PC-3 (cell line): ENCODE measurements around the gene CUTA. TPM values are rescaled to one million over a fixed set of nuclear protein-coding genes. Genes with fewer than 3 reads are reported as not detected.
"Not testable (repeated sequence)": the region's sequence is repeated elsewhere in the genome, so short reads cannot be mapped to it uniquely, and the experiment has no call there.

Experiments used
- ATAC-seq: fragments of 200-7000 bp; cut with Tn5 transposase; 2 replicates; pipeline ENCODE4 v1.9.1; 2020; ENCODE audit warnings: mild to moderate bottlenecking, moderate library complexity
- BruUV-seq: library from RNA; stranded (reverse); fragments of 400-500 nt; replicated peaks from 2 replicates; lab custom pipeline; 2021; lab: Mats Ljungman, UMichigan
- CTCF ChIA-PET: fragments of 300-600 bp; sonication (Branson Sonifier 250); formaldehyde crosslinking; loops from one replicate; lab custom pipeline; 2022; ENCODE audit warnings: antibody characterized with exemption; lab: Charles Lee
- POLR2A ChIA-PET: fragments of 300-600 bp; sonication (Branson Sonifier 250); formaldehyde crosslinking; loops from one replicate; lab custom pipeline; 2022; ENCODE audit warnings: antibody characterized with exemption; ENCODE audit not compliant: unreplicated experiment; lab: Charles Lee
- DNase-seq: peaks from one replicate; pipeline ENCODE4 v3.0.0-alpha.2; 2015
- H2AFZ ChIP-seq: fragments of 300-600 bp; sonication (generic); 2 replicates; pipeline ENCODE4 v1.6.0; 2016; ENCODE audit warnings: antibody characterized with exemption, low read length
- H3F3A ChIP-seq: fragments of 300-600 bp; sonication (generic); one replicate; pipeline ENCODE4 v1.6.0; 2017; ENCODE audit warnings: antibody characterized with exemption, low read length, control low read depth, mild to moderate bottlenecking; ENCODE audit not compliant: unreplicated experiment
- H3K27ac ChIP-seq: fragments of 300-600 bp; sonication (generic); 2 replicates; pipeline ENCODE4 v1.5.1; 2016; ENCODE audit warnings: mild to moderate bottlenecking, low read length
- H3K27me3 ChIP-seq: fragments of 300-600 bp; sonication (generic); 2 replicates; pipeline ENCODE4 v1.6.1; 2016; ENCODE audit warnings: low read length, mixed read lengths
- H3K36me3 ChIP-seq: fragments of 300-600 bp; sonication (generic); 2 replicates; pipeline ENCODE4 v1.6.1; 2016; ENCODE audit warnings: low read depth, mixed run types, low read length, mixed read lengths
- H3K4me1 ChIP-seq: fragments of 300-600 bp; sonication (generic); 2 replicates; pipeline ENCODE4 v1.5.1; 2016; ENCODE audit warnings: low read length; ENCODE audit not compliant: insufficient read depth
- H3K4me2 ChIP-seq: fragments of 300-600 bp; sonication (generic); 2 replicates; pipeline ENCODE4 v1.6.0; 2016; ENCODE audit warnings: low read length
- H3K4me3 ChIP-seq: fragments of 300-600 bp; sonication (generic); 2 replicates; pipeline ENCODE4 v1.5.1; 2016; ENCODE audit warnings: mild to moderate bottlenecking, low read length, mixed read lengths
- H3K79me2 ChIP-seq: fragments of 300-600 bp; sonication (generic); 2 replicates; pipeline ENCODE4 v1.6.1; 2017; ENCODE audit warnings: low read length, mixed read lengths
- H3K9ac ChIP-seq: fragments of 300-600 bp; sonication (generic); 2 replicates; pipeline ENCODE4 v1.6.0; 2016; ENCODE audit warnings: mild to moderate bottlenecking, low read length
- H3K9me2 ChIP-seq: fragments of 300-600 bp; sonication (generic); replicated peaks from 2 replicates; pipeline ENCODE4 v1.6.1; 2016; ENCODE audit warnings: mixed run types, low read length, mixed read lengths
- H3K9me3 ChIP-seq: fragments of 300-600 bp; sonication (generic); 2 replicates; pipeline ENCODE4 v1.6.1; 2016; ENCODE audit warnings: low read length, mixed read lengths
- H4K20me1 ChIP-seq: fragments of 300-600 bp; sonication (generic); 2 replicates; pipeline ENCODE4 v1.6.1; 2016; ENCODE audit warnings: low read length, mixed read lengths
- EZH2 ChIP-seq: fragments of 300-600 bp; sonication (generic); IDR thresholded peaks from one replicate; pipeline ENCODE4 v1.6.1; 2017; ENCODE audit warnings: antibody characterized with exemption, mild to moderate bottlenecking, low read length; ENCODE audit not compliant: unreplicated experiment
- EZH2phosphoT487 ChIP-seq: fragments of 300-600 bp; sonication (generic); IDR thresholded peaks from 2 replicates; pipeline ENCODE4 v1.6.1; 2018; ENCODE audit warnings: mild to moderate bottlenecking, antibody characterized with exemption, low read length, borderline replicate concordance
- intact Hi-C: fragments of 100-400 bp; cut with micrococcal nuclease; formaldehyde crosslinking; loops from 2 replicates; pipeline ENCODE4 v1.9.0; 2023
- total RNA-seq: library from RNA; depleted of rRNA; stranded (reverse); fragments of >200 nt; gene quantifications from 2 replicates; pipeline ENCODE4 v1.2.3, GENCODE V29; 2014
- TF ChIP-seq, protein P1 (sequence below): fragments of 300-600 bp; sonication (generic); conservative IDR thresholded peaks from 2 replicates; pipeline ENCODE4 v1.5.1; 2017; ENCODE audit warnings: antibody characterized with exemption, low read depth, mild to moderate bottlenecking, low read length

Gene CUTA
- total RNA-seq, 1 experiment from 2014 or later, result 242 TPM

GRCh38 chr6:33406126-33406525, 11.8 kb downstream of the CUTA start:
- H3K27me3 ChIP-seq, result no peaks in the 10 kb centered on the region
- TF ChIP-seq EZH2phosphoT487, result no peak
- TF ChIP-seq, protein P1, sequence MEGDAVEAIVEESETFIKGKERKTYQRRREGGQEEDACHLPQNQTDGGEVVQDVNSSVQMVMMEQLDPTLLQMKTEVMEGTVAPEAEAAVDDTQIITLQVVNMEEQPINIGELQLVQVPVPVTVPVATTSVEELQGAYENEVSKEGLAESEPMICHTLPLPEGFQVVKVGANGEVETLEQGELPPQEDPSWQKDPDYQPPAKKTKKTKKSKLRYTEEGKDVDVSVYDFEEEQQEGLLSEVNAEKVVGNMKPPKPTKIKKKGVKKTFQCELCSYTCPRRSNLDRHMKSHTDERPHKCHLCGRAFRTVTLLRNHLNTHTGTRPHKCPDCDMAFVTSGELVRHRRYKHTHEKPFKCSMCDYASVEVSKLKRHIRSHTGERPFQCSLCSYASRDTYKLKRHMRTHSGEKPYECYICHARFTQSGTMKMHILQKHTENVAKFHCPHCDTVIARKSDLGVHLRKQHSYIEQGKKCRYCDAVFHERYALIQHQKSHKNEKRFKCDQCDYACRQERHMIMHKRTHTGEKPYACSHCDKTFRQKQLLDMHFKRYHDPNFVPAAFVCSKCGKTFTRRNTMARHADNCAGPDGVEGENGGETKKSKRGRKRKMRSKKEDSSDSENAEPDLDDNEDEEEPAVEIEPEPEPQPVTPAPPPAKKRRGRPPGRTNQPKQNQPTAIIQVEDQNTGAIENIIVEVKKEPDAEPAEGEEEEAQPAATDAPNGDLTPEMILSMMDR, result no peak
- TF ChIP-seq EZH2, result no peak
- H3K9ac ChIP-seq, result no peak overlapping the region
- H2AFZ ChIP-seq, result no peak overlapping the region
- no peak overlapping the region for H3K27ac ChIP-seq
- peaks cover 16% of the 10 kb centered on the region for H3F3A ChIP-seq
- H3K9me2 ChIP-seq, result no peaks in the 10 kb centered on the region
- no TSS peak for BruUV-seq
- H3K4me1 ChIP-seq, result peaks cover 9% of the 10 kb centered on the region; the same call in 1 of the 2 replicates
- peaks cover 2% of the 10 kb centered on the region for H3K79me2 ChIP-seq
- peaks cover 61% of the 10 kb centered on the region for H3K36me3 ChIP-seq
- no peak for ATAC-seq
- no peak overlapping the region for H3K4me2 ChIP-seq
- intact Hi-C loops, result loop anchor here (5.0 kb wide), 1 partner anchor 109 kb away; the partner anchor contains the start of gene RGL2
- H3K9me3 ChIP-seq, result no peaks in the 10 kb centered on the region
- ChIA-PET CTCF (no interaction called here), POLR2A (no interaction called here)
- H3K4me3 ChIP-seq, result no peak overlapping the region
- no peaks in the 10 kb centered on the region for H4K20me1 ChIP-seq
- DNase-seq, result no peak

DNA sequence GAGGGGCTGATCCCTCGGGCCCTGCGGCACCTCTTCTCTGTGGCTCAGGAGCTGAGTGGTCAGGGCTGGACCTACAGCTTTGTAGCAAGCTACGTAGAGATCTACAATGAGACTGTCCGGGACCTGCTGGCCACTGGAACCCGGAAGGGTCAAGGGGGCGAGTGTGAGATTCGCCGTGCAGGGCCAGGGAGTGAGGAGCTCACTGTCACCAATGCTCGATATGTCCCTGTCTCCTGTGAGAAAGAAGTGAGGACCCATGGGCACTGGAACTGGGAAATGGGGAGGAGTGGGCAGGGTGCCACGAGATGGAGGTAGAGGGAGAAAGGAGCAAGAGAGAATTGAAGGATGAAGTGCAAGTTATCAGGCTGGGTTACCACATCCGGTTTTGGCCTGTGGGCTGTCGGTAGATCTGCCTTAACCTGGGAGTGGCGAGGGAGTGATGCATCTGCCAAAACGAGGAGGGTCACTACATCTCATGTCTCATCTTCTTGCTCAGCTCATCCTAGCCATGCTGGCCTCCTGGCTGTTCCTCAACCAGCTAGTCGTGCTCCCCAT, 12.4 kb downstream of the CUTA start:
- Histone ChIP-seq H3K9ac (no peak overlapping the region), H3K27ac (no peak overlapping the region), H3K4me3 (no peak overlapping the region), H3K4me1 (peaks cover 9% of the 10 kb centered on the region; the same call in 1 of the 2 replicates), H3K9me3 (no peaks in the 10 kb centered on the region), H2AFZ (no peak overlapping the region), H3K79me2 (no peaks in the 10 kb centered on the region), H3K27me3 (no peaks in the 10 kb centered on the region), H3K4me2 (no peak overlapping the region), H4K20me1 (no peaks in the 10 kb centered on the region), H3F3A (peaks cover 16% of the 10 kb centered on the region), H3K9me2 (no peaks in the 10 kb centered on the region), H3K36me3 (peaks cover 61% of the 10 kb centered on the region)
- no peak for DNase-seq
- intact Hi-C loops, result loop anchor here (5.0 kb wide), 1 partner anchor 108 kb away; the partner anchor contains the start of gene RGL2
- ChIA-PET CTCF (no interaction called here), POLR2A (no interaction called here)
- BruUV-seq, result no TSS peak
- TF ChIP-seq, protein P1, result no peak
- TF ChIP-seq EZH2, result no peak
- no peak for TF ChIP-seq EZH2phosphoT487
- ATAC-seq, result no peak

DNA sequence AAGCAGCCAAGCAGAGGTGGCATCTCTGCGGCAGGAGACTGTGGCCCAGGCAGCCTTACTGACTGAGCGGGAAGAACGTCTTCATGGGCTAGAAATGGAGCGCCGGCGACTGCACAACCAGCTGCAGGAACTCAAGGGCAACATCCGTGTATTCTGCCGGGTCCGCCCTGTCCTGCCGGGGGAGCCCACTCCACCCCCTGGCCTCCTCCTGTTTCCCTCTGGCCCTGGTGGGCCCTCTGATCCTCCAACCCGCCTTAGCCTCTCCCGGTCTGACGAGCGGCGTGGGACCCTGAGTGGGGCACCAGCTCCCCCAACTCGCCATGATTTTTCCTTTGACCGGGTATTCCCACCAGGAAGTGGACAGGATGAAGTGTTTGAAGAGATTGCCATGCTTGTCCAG, 13.0 kb downstream of the CUTA start:
- H3K4me3 ChIP-seq, result no peak overlapping the region
- H3K27ac ChIP-seq, result no peak overlapping the region
- no TSS peak for BruUV-seq
- H3K36me3 ChIP-seq, result peaks cover 61% of the 10 kb centered on the region
- H4K20me1 ChIP-seq, result no peaks in the 10 kb centered on the region
- H3K9me3 ChIP-seq, result no peaks in the 10 kb centered on the region
- no peaks in the 10 kb centered on the region for H3K27me3 ChIP-seq
- CTCF ChIA-PET, result no interaction called here
- TF ChIP-seq, protein P1, result no peak
- TF ChIP-seq EZH2phosphoT487 (no peak), EZH2 (no peak)
- H3K4me1 ChIP-seq, result peaks cover 7% of the 10 kb centered on the region; the same call in 1 of the 2 replicates
- no peak for ATAC-seq
- H3K4me2 ChIP-seq, result no peak overlapping the region
- H3K9me2 ChIP-seq, result no peaks in the 10 kb centered on the region
- H3F3A ChIP-seq, result peaks cover 16% of the 10 kb centered on the region
- DNase-seq, result no peak
- POLR2A ChIA-PET, result no interaction called here
- H2AFZ ChIP-seq, result no peak overlapping the region
- H3K79me2 ChIP-seq, result no peaks in the 10 kb centered on the region
- no peak overlapping the region for H3K9ac ChIP-seq
- intact Hi-C loops, result loop anchor here (5.0 kb wide), 1 partner anchor 108 kb away; the partner anchor contains the start of gene RGL2

GRCh38 chr6:33399881-33400280, 18.0 kb downstream of the CUTA start:
- intact Hi-C loops, H3K4me3 ChIP-seq, H3K9me2 ChIP-seq, BruUV-seq, POLR2A ChIA-PET, H3K27me3 ChIP-seq, H3K4me1 ChIP-seq, H3K9ac ChIP-seq, H3K27ac ChIP-seq, CTCF ChIA-PET, H3K9me3 ChIP-seq, ATAC-seq, DNase-seq, H3F3A ChIP-seq, H2AFZ ChIP-seq, H3K4me2 ChIP-seq: not testable (repeated sequence)
- Histone ChIP-seq H3K79me2 (peaks cover 39% of the 10 kb centered on the region), H4K20me1 (peaks cover 13% of the 10 kb centered on the region), H3K36me3 (peaks cover 59% of the 10 kb centered on the region)
